Fibroblast of peridontal ligament (primary cell): Measurements from ENCODE around the gene PDF.

Source experiments
- DNase-seq: peaks from one replicate; pipeline ENCODE4 v3.0.0-alpha.2; 2010; ENCODE audit errors: extremely low read depth

The PDF gene

GRCh38 chr16:69339289-69340094 is 9.1 kb upstream of the PDF start, which contains the start of the genes COG8 and NIP7:
COG8 (minus strand) TSS chr16:69339564; CDS start chr16:69339552, 12 bp downstream.
NIP7 (plus strand) TSS chr16:69339772; CDS start chr16:69339830, 58 bp downstream.
- DNase-seq, result peak; percentile 99

DNA sequence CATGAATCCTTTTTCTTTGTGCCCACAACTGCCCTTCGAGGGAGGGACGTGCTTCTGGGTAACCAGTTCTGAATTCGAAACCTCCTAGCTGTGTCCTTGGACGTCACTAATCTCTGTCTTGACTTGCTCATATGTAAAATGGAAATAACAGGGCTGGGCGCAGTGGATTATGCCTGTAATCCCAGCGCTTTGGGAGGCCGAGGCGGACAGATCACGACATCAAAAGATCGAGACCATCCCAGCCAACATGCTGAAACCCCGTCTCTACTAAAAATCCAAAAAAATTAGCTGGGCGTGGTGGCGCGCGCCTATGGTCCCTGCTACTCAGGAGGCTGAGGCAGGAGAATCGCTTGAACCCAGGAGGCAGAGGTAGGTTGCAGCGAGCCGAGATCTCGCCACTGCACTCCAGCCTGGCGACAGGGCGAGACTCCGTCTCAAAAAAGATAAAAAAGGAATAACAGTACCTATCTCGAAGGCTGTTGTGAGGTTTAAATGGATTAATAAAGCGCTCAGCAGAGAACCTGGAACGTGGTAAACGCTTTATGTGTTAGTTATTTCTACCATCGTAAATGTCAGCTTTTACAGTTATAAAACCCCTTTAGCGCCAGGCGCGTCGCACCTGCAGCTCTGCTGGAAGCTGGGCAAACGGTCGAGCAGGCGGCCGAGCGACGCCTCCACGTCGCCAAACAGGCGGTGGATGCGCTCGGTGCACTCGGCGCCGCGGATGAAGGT is 8.3 kb upstream of the PDF start:
- DNase-seq, result no peak

GRCh38 chr16:69334696-69335095 is 4.3 kb upstream of the PDF start:
- DNase-seq, result no peak

DNA sequence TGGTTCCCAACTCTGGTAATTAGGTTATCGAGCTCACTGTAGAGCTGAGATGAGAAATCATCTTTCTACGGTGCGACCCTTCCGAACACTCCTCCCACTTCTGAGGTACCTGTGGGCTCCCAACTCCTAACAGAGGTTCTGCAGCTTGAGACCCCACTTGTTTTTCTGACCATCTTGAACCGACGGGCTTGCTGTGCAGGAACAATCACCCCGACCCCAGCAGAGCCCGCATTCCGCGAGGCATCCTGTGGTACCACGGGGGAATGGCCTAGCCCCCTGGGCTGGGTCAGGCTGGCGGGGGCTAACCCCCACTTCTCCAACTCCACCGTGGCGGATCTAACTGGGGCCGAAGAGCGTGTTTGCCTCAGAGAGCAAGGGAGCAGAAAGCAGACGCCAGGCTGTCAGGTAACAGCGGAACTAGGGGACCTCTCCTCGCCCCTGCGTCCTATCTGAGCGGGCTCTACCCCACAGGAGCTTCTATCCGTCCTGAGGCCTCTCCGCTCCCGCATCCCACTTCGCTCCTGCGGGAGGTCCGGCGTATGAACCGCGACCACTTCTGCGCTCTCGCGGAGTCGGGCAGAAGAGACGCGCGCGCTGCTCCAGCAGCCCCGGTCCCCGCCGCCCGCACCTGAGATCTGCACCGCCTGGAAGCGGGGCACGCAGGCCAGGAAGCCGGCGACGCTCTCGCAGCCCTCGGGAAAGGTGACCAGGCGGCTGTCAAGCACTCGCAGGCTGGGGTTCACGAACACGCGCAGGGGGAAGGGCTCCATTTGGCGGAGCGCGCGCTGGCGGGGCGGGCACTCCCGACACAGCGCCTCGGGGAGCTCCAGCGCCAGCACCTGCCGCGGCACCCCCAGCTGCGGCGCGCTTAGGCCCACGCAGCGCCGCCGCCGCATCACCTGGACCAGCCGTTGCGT is 761 bp downstream of the PDF start:
- DNase-seq, result no peak

- DNase-seq, result no peak
Measured at GRCh38 chr16:69328854-69329316, 1.5 kb downstream of the PDF start.

DNA sequence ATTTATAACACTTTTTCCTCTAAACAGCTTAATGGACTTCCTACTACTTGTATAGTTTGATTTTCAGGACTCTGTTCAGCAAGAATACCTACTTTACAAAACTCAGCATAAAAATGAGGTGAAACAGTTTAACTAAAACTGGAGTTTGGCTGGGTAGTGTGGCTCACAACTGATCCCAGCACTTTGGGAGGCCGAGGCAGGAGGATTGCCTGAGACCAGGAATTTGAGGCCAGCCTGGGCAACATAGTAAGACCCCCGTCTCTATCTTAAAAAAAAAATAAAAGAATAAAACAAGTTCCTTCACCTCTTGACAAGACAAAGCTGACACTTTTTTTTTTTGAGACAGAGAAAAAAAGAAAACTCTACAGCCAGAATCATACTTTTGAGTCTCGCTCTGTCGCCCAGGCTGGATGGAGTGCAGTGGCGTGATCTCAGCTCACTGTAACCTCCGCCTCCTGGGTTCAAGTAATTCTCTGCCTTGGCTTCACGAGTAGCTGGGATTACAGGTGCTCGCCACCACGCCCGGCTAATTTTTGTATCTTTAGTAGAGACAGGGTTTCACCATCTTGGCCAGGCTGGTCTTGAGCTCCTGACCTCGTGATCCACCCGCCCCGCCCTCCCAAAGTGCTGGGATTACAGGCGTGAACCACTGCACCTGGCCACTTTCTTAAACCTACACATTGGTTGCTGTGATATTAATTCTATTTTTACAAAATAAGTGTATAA is 2.6 kb downstream of the PDF start:
- DNase-seq, result no peak

DNA sequence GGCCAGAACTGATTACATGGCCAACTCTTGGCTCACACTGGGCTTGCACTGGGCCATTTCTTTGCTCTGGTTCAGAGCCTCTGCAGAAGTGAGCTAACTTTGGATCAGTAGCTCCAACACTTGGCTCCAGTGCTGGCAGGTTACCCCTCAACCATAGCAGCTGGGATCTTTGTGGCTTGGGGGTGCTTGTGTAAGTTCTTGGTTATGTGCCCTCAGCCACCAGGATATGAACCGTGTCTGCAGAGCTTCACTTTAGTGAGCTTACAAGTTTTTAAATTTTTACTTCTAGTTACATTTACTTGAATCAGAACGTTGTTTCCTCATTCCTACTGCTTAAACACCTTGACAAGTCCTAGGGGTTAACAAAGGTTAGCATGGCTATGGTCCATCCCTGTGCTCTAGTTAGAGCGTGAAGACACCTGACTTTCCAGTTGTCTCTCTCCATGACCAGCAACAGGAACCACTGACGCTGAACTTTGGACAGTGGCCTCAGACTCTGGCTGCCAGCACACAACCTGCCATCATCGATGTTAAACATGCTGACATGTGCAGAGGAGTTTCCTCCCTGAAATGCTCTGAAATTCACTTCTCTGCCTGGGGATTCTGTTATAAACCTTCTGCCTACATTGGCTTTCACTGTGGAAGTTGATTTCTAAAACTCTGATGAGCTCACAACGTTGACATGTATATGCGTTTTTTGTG is 4.1 kb downstream of the PDF start:
- no peak for DNase-seq

DNA sequence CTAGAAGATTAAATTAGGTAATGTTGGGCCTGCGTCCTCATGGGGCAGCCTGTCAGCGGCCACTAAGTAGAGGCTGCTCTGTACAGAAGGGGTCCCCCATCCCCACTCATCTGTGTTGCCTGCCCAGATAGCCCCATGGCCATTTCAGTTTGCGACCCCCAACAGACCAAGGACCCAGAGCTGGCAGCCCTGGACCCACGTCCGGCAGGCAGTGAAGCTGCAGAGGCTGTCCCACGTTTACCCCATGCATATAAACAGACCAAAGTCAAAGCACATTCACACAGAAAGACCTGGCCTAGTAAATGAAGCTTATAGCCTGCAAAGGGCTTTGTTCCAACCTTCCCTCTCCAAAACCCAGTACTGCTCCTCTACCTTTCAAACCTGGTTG is 4.6 kb downstream of the PDF start:
- no peak for DNase-seq

GRCh38 chr16:69324585-69325253 is 5.7 kb downstream of the PDF start:
- DNase-seq, result no peak

DNA sequence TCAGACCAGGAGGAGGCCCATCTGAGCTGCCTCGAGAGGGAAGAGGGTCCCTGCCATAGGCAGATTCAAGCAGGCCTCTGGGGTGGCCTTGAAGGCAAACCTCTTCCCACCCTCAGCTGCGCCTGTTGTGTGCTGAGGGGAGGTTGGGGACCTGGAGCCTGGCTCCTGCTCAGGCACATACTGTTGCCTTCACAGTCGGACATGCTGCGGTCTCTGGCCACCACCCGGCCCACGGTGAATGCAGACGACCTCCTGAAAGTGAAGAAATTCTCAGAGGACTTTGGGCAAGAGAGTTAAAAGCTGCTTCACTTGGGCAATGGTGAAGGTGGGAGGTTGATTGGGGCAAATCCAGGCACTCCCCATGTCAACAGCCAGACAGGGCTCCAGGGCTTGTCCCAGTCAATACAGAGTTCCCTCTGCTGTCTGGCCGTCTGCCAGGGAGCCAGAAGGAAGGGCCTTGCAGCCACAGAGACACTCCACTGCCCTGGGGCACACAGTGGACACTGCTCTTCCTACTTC is 6.3 kb downstream of the PDF start:
- no peak for DNase-seq

DNA sequence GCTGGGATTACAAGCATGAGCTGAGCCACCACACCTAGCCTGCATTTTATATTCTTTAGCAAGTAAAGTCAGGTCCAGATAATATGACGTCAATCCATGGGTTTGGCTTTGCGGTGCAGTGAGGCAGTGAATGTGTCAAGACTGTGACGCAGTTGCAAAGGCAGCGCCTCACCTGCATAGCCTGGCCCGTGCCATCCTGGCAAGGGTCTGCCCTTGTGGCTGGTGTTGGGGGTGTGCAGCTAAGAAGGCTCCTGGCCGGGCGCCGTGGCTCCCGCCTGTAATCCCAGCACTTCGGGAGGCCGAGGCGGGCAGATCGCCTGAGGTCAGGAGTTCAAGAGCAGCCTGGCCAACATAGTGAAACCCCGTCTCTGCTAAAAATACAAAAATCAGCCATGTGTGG is 7.0 kb downstream of the PDF start:
- DNase-seq, result no peak

DNA sequence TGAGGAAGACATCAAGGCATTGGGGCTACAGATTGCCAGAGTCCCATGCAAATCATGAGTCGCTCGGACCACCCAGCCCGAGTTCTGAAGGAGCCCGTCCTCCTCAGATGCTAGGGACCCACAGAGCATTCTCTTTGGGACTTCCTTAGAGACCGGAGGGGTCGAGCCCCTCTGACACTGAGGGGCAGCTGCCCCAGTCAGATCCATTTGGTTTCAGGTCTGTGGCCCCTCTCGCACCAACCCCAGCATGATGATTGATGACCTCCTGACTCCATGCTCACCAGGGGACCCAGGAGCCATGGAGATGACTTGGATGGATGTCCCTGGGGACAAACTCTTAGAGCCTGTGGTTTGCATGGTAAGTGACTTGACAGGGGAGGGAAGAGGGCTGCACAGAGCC is 8.0 kb downstream of the PDF start:
- DNase-seq, result no peak

DNA sequence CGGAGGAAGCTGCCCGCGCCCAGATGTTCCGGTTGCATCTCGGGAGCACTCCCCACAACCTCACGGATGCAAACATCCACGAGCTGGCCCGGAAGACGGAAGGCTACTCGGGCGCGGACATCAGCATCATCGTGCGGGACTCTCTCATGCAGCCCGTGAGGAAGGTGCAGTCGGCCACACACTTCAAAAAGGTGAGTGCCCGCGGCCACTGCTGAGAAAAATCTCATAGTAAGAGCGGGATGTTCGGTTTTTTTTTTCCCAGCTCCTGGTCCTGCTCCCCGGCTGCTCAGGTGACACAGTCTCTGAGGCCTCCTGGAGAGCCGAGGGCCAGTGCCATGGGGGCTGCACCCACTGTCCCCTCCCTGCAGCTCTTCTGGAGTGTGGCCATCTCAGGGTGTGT is 9.3 kb downstream of the PDF start:
- no peak for DNase-seq

DNA sequence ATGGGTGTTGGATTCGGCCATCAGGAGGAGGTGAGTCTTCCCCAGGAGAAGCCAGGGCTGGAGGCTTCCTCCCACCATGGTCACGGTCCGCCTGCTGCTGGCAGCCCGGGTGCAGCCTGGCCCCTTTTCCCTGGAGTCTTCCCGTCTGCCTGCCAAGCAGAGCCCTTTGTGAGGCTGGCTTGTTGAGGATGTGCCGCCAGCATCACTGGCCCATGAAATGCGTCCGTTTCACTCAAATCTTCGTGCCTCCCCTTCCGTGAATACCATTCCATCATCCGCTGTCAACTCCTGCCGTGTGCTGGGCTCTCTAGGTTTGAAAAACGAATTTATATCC is 9.7 kb downstream of the PDF start:
- DNase-seq, result no peak

DNA sequence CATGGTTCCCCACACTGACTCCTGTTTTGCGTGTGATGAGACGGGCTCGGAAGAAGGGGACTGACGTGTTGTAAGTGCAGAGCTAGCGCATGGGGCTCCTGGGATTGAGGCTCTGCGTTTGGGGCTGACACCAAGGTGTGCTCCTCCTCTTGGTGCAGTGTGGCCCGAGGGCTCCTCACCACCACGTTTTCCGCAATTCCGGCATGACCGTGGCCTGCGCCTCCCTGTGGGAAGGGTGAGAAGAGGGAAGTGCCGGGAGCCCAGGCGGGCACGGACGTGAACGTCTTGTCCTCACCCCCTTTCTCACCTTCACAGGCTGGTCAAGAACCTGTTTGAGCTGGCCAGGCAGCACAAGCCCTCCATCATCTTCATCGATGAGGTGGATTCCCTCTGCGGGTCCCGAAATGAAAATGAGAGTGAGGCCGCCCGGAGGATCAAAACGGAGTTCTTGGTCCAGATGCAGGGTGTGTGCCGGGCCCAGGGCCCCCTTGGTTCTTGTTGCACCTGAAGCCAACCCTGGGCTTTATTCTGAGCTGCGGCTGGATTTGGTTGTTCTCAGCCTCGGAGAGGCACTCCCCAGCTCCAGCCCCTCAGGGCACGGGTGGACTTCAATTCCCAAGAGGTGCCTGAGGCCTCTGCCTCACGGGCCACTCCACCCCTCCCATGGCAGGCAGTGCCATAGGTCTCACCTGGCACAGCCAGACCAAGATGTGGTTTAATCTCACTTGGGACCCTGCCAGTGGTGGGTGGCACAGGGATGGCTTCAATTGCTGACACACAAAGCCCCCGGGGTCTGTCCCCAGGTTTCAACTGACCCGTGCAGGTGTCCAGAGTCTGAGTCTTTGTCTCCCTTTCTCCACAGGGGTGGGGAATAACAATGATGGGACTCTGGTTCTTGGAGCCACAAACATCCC is 10.3 kb downstream of the PDF start:
- no peak for DNase-seq

DNA sequence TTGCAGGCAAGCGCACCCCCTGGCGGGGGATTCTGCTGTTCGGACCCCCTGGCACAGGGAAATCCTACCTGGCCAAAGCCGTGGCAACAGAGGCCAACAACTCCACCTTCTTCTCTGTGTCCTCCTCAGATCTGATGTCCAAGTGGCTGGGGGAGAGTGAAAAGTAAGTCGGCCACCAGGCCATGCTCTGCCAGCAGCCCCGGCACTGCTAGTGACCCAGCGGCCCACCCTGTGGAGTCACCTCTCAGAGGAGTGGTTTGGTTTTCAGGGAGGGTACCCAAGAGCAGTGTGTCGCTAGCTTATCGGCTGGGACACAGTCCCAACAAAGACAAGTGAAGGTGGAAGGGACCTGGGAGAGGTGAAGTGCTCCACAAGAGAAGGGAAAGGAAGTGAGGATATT is 11.0 kb downstream of the PDF start:
- DNase-seq, result no peak

DNA sequence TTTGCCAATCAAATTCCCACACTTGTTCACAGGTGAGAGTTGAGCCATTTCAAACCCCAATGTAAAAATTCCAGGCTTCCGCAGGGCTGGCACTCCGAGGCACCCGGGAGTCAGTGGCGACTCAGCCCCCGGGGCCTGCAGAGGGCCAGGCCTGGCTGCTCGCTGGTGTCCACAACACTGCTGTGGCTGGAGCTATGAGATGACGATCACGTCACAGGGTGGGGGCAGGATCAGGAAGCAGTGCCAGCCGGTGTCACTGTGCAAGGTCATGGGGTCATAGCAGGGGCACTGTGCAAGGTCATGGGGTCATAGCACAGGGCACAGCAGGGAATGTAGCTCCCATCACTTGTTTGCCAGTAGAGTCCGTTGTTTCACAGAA is 11.5 kb downstream of the PDF start:
- no peak for DNase-seq

DNA sequence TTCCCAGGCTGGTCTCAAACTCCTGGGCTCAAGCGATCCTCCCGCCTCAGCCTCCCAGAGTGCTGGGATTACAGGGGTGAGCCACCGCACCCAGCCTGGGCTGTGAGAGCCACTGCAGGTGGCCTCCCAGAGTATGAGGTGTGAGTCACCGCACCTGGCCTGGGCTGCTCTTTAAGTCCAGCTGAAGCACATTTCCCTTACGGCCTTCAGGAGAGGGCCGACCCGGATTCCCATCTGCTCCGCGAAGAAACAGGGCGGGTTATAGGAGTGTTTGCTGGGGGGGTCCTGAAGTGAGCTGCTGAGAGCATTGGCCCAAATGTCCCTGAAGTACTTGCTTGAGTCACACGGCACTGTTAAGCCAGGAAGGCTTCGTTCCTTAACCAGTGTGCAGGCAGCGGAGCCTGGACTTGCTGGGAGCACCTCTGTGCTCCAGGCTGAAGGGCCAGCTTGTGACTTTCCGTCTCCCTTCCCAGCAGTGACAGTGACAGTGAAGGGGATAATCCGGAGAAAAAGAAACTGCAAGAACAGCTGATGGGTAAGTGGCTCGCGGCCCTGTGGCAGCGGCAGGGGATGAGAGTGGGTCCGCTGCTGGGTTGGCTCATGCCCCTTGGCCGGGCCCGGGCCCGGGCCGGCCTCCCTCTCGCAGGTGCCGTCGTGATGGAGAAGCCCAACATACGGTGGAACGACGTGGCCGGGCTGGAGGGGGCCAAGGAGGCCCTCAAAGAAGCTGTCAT is 12.0 kb downstream of the PDF start:
- DNase-seq, result no peak
